ENCODE results near the gene ERCC1. TPM values are rescaled to one million over a fixed set of nuclear protein-coding genes. Genes with fewer than 3 reads are reported as not detected.

ERCC1 gene
- total RNA-seq, 1 experiment from 2014 or later: 121 TPM

- Histone ChIP-seq H3K4me3 (ENCODE audit: low read length) (no peak overlapping the region), H4K20me1 (ENCODE audit: insufficient read depth, low read depth, low read length) (no peaks in the 10 kb centered on the region), H3K27me3 (ENCODE audit: low read length) (no peaks in the 10 kb centered on the region), H3K9ac (ENCODE audit: low read length) (no peak overlapping the region), H3K9me3 (ENCODE audit: low read length) (no peaks in the 10 kb centered on the region), H3K27ac (ENCODE audit: low read length) (no peak overlapping the region), H3K9me2 (replicated peaks; ENCODE audit: insufficient read depth, low read length) (no peaks in the 10 kb centered on the region), H3K79me2 (ENCODE audit: low read length) (no peaks in the 10 kb centered on the region), H3K4me2 (ENCODE audit: low read depth, low read length, poor library complexity, severe bottlenecking) (no peak overlapping the region), H2AFZ (ENCODE audit: low read length) (no peak overlapping the region), H3K36me3 (ENCODE audit: insufficient read depth, low read length) (no peaks in the 10 kb centered on the region), H3K4me1 (ENCODE audit: low read length) (peaks cover 11% of the 10 kb centered on the region)
- peak; percentile 37 for DNase-seq
Measured at GRCh38 chr19:45462174-45462573, 38.5 kb upstream of the ERCC1 start.

GRCh38 chr19:45460807-45461347, 37.2 kb upstream of the ERCC1 start:
- no peak overlapping the region for H2AFZ ChIP-seq (ENCODE audit: low read length)
- H3K9me3 ChIP-seq (ENCODE audit: low read length): no peaks in the 10 kb centered on the region
- no peak overlapping the region for H3K4me2 ChIP-seq (ENCODE audit: low read depth, low read length, poor library complexity, severe bottlenecking)
- no peak overlapping the region for H3K4me3 ChIP-seq (ENCODE audit: low read length)
- H3K27ac ChIP-seq (ENCODE audit: low read length): no peak overlapping the region
- H3K27me3 ChIP-seq (ENCODE audit: low read length): no peaks in the 10 kb centered on the region
- H3K36me3 ChIP-seq (ENCODE audit: insufficient read depth, low read length): no peaks in the 10 kb centered on the region
- DNase-seq: no peak
- H3K9me2 ChIP-seq (replicated peaks; ENCODE audit: insufficient read depth, low read length): no peaks in the 10 kb centered on the region
- no peaks in the 10 kb centered on the region for H4K20me1 ChIP-seq (ENCODE audit: insufficient read depth, low read depth, low read length)
- peaks cover 15% of the 10 kb centered on the region for H3K4me1 ChIP-seq (ENCODE audit: low read length)
- H3K79me2 ChIP-seq (ENCODE audit: low read length): no peaks in the 10 kb centered on the region
- 0 out of 2 replicates have a peak overlapping the region, but pooled peaks have one; percentile 30 for H3K9ac ChIP-seq (ENCODE audit: low read length)

GRCh38 chr19:45457776-45458175, 34.1 kb upstream of the ERCC1 start:
- Histone ChIP-seq H4K20me1 (ENCODE audit: insufficient read depth, low read depth, low read length) (no peaks in the 10 kb centered on the region), H3K9ac (ENCODE audit: low read length) (no peak overlapping the region), H2AFZ (ENCODE audit: low read length) (no peak overlapping the region), H3K9me3 (ENCODE audit: low read length) (no peaks in the 10 kb centered on the region), H3K27ac (ENCODE audit: low read length) (no peak overlapping the region), H3K4me2 (ENCODE audit: low read depth, low read length, poor library complexity, severe bottlenecking) (no peak overlapping the region), H3K9me2 (replicated peaks; ENCODE audit: insufficient read depth, low read length) (no peaks in the 10 kb centered on the region), H3K4me1 (ENCODE audit: low read length) (peaks cover 16% of the 10 kb centered on the region), H3K36me3 (ENCODE audit: insufficient read depth, low read length) (no peaks in the 10 kb centered on the region), H3K4me3 (ENCODE audit: low read length) (no peak overlapping the region), H3K27me3 (ENCODE audit: low read length) (no peaks in the 10 kb centered on the region), H3K79me2 (ENCODE audit: low read length) (no peaks in the 10 kb centered on the region)
- no peak for DNase-seq

GRCh38 chr19:45456500-45456815, 32.7 kb upstream of the ERCC1 start:
- no peak overlapping the region for H3K27ac ChIP-seq (ENCODE audit: low read length)
- no peak for DNase-seq
- no peaks in the 10 kb centered on the region for H3K9me2 ChIP-seq (replicated peaks; ENCODE audit: insufficient read depth, low read length)
- H3K36me3 ChIP-seq (ENCODE audit: insufficient read depth, low read length): no peaks in the 10 kb centered on the region
- H3K9ac ChIP-seq (ENCODE audit: low read length): no peak overlapping the region
- no peak overlapping the region; the same call in 1 of the 2 replicates for H2AFZ ChIP-seq (ENCODE audit: low read length)
- no peaks in the 10 kb centered on the region for H3K9me3 ChIP-seq (ENCODE audit: low read length)
- 0 out of 2 replicates have a peak, but pooled peaks cover under 1% of the 10 kb centered on the region for H3K27me3 ChIP-seq (ENCODE audit: low read length)
- peaks cover 20% of the 10 kb centered on the region for H3K4me1 ChIP-seq (ENCODE audit: low read length)
- H3K4me3 ChIP-seq (ENCODE audit: low read length): no peak overlapping the region
- H4K20me1 ChIP-seq (ENCODE audit: insufficient read depth, low read depth, low read length): no peaks in the 10 kb centered on the region
- no peaks in the 10 kb centered on the region for H3K79me2 ChIP-seq (ENCODE audit: low read length)
- no peak overlapping the region for H3K4me2 ChIP-seq (ENCODE audit: low read depth, low read length, poor library complexity, severe bottlenecking)

- Histone ChIP-seq H2AFZ (ENCODE audit: low read length) (no peak overlapping the region; the same call in 1 of the 2 replicates), H3K9me3 (ENCODE audit: low read length) (no peaks in the 10 kb centered on the region), H3K4me2 (ENCODE audit: low read depth, low read length, poor library complexity, severe bottlenecking) (no peak overlapping the region), H3K9ac (ENCODE audit: low read length) (peak overlapping the region; percentile 17; the same call in 1 of the 2 replicates), H4K20me1 (ENCODE audit: insufficient read depth, low read depth, low read length) (no peaks in the 10 kb centered on the region), H3K79me2 (ENCODE audit: low read length) (no peaks in the 10 kb centered on the region), H3K36me3 (ENCODE audit: insufficient read depth, low read length) (no peaks in the 10 kb centered on the region), H3K27ac (ENCODE audit: low read length) (no peak overlapping the region), H3K4me1 (ENCODE audit: low read length) (peaks cover 23% of the 10 kb centered on the region), H3K4me3 (ENCODE audit: low read length) (no peak overlapping the region), H3K27me3 (ENCODE audit: low read length) (0 out of 2 replicates have a peak, but pooled peaks cover 3% of the 10 kb centered on the region), H3K9me2 (replicated peaks; ENCODE audit: insufficient read depth, low read length) (no peaks in the 10 kb centered on the region)
- no peak for DNase-seq
Measured at GRCh38 chr19:45455707-45456499, 32.2 kb upstream of the ERCC1 start.

- Histone ChIP-seq H3K4me1 (ENCODE audit: low read length) (peaks cover 33% of the 10 kb centered on the region), H3K36me3 (ENCODE audit: insufficient read depth, low read length) (no peaks in the 10 kb centered on the region), H3K4me3 (ENCODE audit: low read length) (peak overlapping the region; percentile 94; the same call in 1 of the 2 replicates), H3K4me2 (ENCODE audit: low read depth, low read length, poor library complexity, severe bottlenecking) (peak overlapping the region; percentile 99), H2AFZ (ENCODE audit: low read length) (0 out of 2 replicates have a peak overlapping the region, but pooled peaks have one; percentile 99), H3K27ac (ENCODE audit: low read length) (no peak overlapping the region), H4K20me1 (ENCODE audit: insufficient read depth, low read depth, low read length) (no peaks in the 10 kb centered on the region), H3K27me3 (ENCODE audit: low read length) (0 out of 2 replicates have a peak, but pooled peaks cover 3% of the 10 kb centered on the region), H3K9me3 (ENCODE audit: low read length) (no peaks in the 10 kb centered on the region), H3K79me2 (ENCODE audit: low read length) (peaks cover 10% of the 10 kb centered on the region; the same call in 1 of the 2 replicates), H3K9ac (ENCODE audit: low read length) (no peak overlapping the region), H3K9me2 (replicated peaks; ENCODE audit: insufficient read depth, low read length) (no peaks in the 10 kb centered on the region)
- no peak for DNase-seq
Measured at GRCh38 chr19:45451850-45452387, 28.2 kb upstream of the ERCC1 start.

GRCh38 chr19:45451131-45451849, 27.6 kb upstream of the ERCC1 start:
- Histone ChIP-seq H3K9ac (ENCODE audit: low read length) (peak overlapping the region; percentile 89), H4K20me1 (ENCODE audit: insufficient read depth, low read depth, low read length) (no peaks in the 10 kb centered on the region), H3K9me3 (ENCODE audit: low read length) (no peaks in the 10 kb centered on the region), H3K27ac (ENCODE audit: low read length) (no peak overlapping the region), H3K36me3 (ENCODE audit: insufficient read depth, low read length) (no peaks in the 10 kb centered on the region), H3K4me3 (ENCODE audit: low read length) (peak overlapping the region; percentile 94), H3K9me2 (replicated peaks; ENCODE audit: insufficient read depth, low read length) (no peaks in the 10 kb centered on the region), H3K79me2 (ENCODE audit: low read length) (peaks cover 10% of the 10 kb centered on the region; the same call in 1 of the 2 replicates), H2AFZ (ENCODE audit: low read length) (peak overlapping the region; percentile 99), H3K4me1 (ENCODE audit: low read length) (peaks cover 30% of the 10 kb centered on the region), H3K4me2 (ENCODE audit: low read depth, low read length, poor library complexity, severe bottlenecking) (peak overlapping the region; percentile 99), H3K27me3 (ENCODE audit: low read length) (0 out of 2 replicates have a peak, but pooled peaks cover 3% of the 10 kb centered on the region)
- DNase-seq: peak; percentile 63

- peak; percentile 82 for DNase-seq
- H3K9me3 ChIP-seq (ENCODE audit: low read length): no peaks in the 10 kb centered on the region
- H3K27ac ChIP-seq (ENCODE audit: low read length): peak overlapping the region; percentile 70
- H3K9me2 ChIP-seq (replicated peaks; ENCODE audit: insufficient read depth, low read length): no peaks in the 10 kb centered on the region
- H3K9ac ChIP-seq (ENCODE audit: low read length): peak overlapping the region; percentile 86
- no peaks in the 10 kb centered on the region for H3K36me3 ChIP-seq (ENCODE audit: insufficient read depth, low read length)
- H3K27me3 ChIP-seq (ENCODE audit: low read length): 0 out of 2 replicates have a peak, but pooled peaks cover 3% of the 10 kb centered on the region
- peak overlapping the region; percentile 60; the same call in 1 of the 2 replicates for H2AFZ ChIP-seq (ENCODE audit: low read length)
- H3K79me2 ChIP-seq (ENCODE audit: low read length): peaks cover 10% of the 10 kb centered on the region; the same call in 1 of the 2 replicates
- no peaks in the 10 kb centered on the region for H4K20me1 ChIP-seq (ENCODE audit: insufficient read depth, low read depth, low read length)
- H3K4me3 ChIP-seq (ENCODE audit: low read length): peak overlapping the region; percentile 85
- H3K4me1 ChIP-seq (ENCODE audit: low read length): peaks cover 31% of the 10 kb centered on the region
- peak overlapping the region; percentile 88 for H3K4me2 ChIP-seq (ENCODE audit: low read depth, low read length, poor library complexity, severe bottlenecking)
Measured at GRCh38 chr19:45450012-45450333, 26.3 kb upstream of the ERCC1 start.

All from Karpas-422 (cell line).